Endothelial cell of umbilical vein (primary cell): ENCODE measurements around the gene ZNF124. TPM values are rescaled to one million over a fixed set of nuclear protein-coding genes. Genes with fewer than 3 reads are reported as not detected.

Experiments
- BruUV-seq: library from RNA; stranded (reverse); fragments of 400-500 nt; replicated peaks from 2 replicates; lab custom pipeline; 2021; lab: Mats Ljungman, UMichigan
- CTCF ChIA-PET: fragments of 300-600, 350-600 bp; sonication (Branson Sonifier 250); formaldehyde crosslinking; loops from one replicate; lab custom pipeline; 2021; ENCODE audit warnings: antibody characterized with exemption, inconsistent platforms; lab: Charles Lee
- POLR2A ChIA-PET: fragments of 300-600, 350-600 bp; sonication (Branson Sonifier 250); formaldehyde crosslinking; loops from one replicate; lab custom pipeline; 2021; ENCODE audit warnings: antibody characterized with exemption, inconsistent platforms; lab: Charles Lee
- DNase-seq: peaks from one replicate; pipeline ENCODE4 v3.0.0-alpha.2; 2011; ENCODE audit warnings: low read depth, low spot score
- FAIRE-seq: peaks from 2 replicates; lab custom pipeline; 2011; peaks lifted over from hg19 to GRCh38; lab: Jason Lieb, UNC
- H2AFZ ChIP-seq: 2 replicates; pipeline ENCODE4 v1.6.0; 2012; ENCODE audit warnings: low read depth, low read length, control low read depth, inconsistent platforms
- H3K27ac ChIP-seq: 2 replicates; pipeline ENCODE4 v1.5.1; 2011; ENCODE audit warnings: low read depth, mild to moderate bottlenecking, control low read depth, low read length, moderate library complexity; ENCODE audit not compliant: insufficient read depth
- H3K27me3 ChIP-seq, 2 experiments: 2 replicates each; pipeline versions ENCODE4 v1.6.0 to v1.6.1; 2011; ENCODE audit warnings: low read length in 2 of 2, mixed read lengths in 1 of 2; ENCODE audit not compliant: control insufficient read depth in 2 of 2, insufficient read depth in 2 of 2
- H3K36me3 ChIP-seq, 2 experiments: 2 replicates in 1 of 2; 3 replicates in 1 of 2; pipeline ENCODE4 v1.5.1; 2011; ENCODE audit warnings: low read length in 2 of 2, mild to moderate bottlenecking in 1 of 2, moderate library complexity in 1 of 2; ENCODE audit not compliant: control insufficient read depth in 2 of 2, insufficient read depth in 2 of 2; ENCODE audit errors: extremely low read depth in 1 of 2
- H3K4me1 ChIP-seq: 3 replicates; pipeline ENCODE4 v1.5.1; 2011; ENCODE audit warnings: mild to moderate bottlenecking, low read length; ENCODE audit not compliant: control insufficient read depth, insufficient read depth; ENCODE audit errors: extremely low read depth
- H3K4me2 ChIP-seq: 2 replicates; pipeline ENCODE4 v1.6.1; 2011; ENCODE audit warnings: low read length, control low read depth, mixed read lengths; ENCODE audit not compliant: insufficient read depth
- H3K4me3 ChIP-seq, 3 experiments: fragments of 200-600 bp in 1 of 3; sonication (generic), shearing (Covaris generic) in 1 of 3; replicated peaks in 1 of 3; 2 replicates each; pipeline ENCODE4 v1.5.1; 2011 to 2016; ENCODE audit warnings: control low read depth in 3 of 3, low read length in 3 of 3, mild to moderate bottlenecking in 2 of 3, inconsistent platforms in 1 of 3, low read depth in 1 of 3, moderate library complexity in 1 of 3; ENCODE audit not compliant: insufficient read depth in 1 of 3
- H3K79me2 ChIP-seq: 2 replicates; pipeline ENCODE4 v1.6.0; 2012; ENCODE audit warnings: low read length, inconsistent platforms; ENCODE audit not compliant: control insufficient read depth, insufficient read depth
- H3K9ac ChIP-seq: replicated peaks from 2 replicates; pipeline ENCODE3; 2011; ENCODE audit warnings: low read length, control low read depth; ENCODE audit not compliant: insufficient read depth; ENCODE audit errors: extremely low read depth
- H3K9me1 ChIP-seq: replicated peaks from 3 replicates; pipeline ENCODE4 v1.6.0; 2011; ENCODE audit warnings: mild to moderate bottlenecking, low read length; ENCODE audit not compliant: control insufficient read depth, insufficient read depth; ENCODE audit errors: extremely low read depth
- H3K9me3 ChIP-seq: replicated peaks from 2 replicates; pipeline ENCODE4 v1.5.1; 2012; ENCODE audit warnings: low read length, inconsistent platforms; ENCODE audit not compliant: control insufficient read depth, insufficient read depth
- H4K20me1 ChIP-seq: replicated peaks from 2 replicates; pipeline ENCODE3; 2011; ENCODE audit warnings: mild to moderate bottlenecking, low read length; ENCODE audit not compliant: control insufficient read depth, insufficient read depth; ENCODE audit errors: extremely low read depth
- CTCF ChIP-seq, 2 donors: IDR thresholded peaks; 1 replicate in 1 of 2; 2 replicates in 1 of 2; pipeline ENCODE4 v1.5.1; 2011; ENCODE audit warnings: low read length in 2 of 2, mild to moderate bottlenecking in 2 of 2, moderate library complexity in 2 of 2, control low read depth in 1 of 2, inconsistent platforms in 1 of 2, low read depth in 1 of 2; ENCODE audit not compliant: insufficient read depth in 1 of 2; ENCODE audit errors: extremely low read depth in 1 of 2
- EZH2 ChIP-seq: IDR thresholded peaks from 2 replicates; pipeline ENCODE4 v1.6.1; 2012; ENCODE audit warnings: borderline replicate concordance, low read depth, mild to moderate bottlenecking, moderate library complexity, low read length, inconsistent platforms; ENCODE audit not compliant: severe bottlenecking
- FOS ChIP-seq: IDR thresholded peaks from 2 replicates; pipeline ENCODE4 v1.6.1; 2011; ENCODE audit warnings: mild to moderate bottlenecking, low read length, moderate library complexity, borderline replicate concordance; ENCODE audit not compliant: insufficient read depth
- GATA2 ChIP-seq: IDR thresholded peaks from 2 replicates; pipeline ENCODE4 v1.7.0; 2011; ENCODE audit warnings: low read depth, mild to moderate bottlenecking, moderate library complexity, mixed read lengths, low read length; ENCODE audit not compliant: insufficient read length, insufficient read depth
- JUN ChIP-seq: IDR thresholded peaks from 2 replicates; pipeline ENCODE4 v1.6.1; 2011; ENCODE audit warnings: borderline replicate concordance, low read depth; ENCODE audit not compliant: insufficient read length, insufficient read depth
- MAX ChIP-seq: IDR thresholded peaks from 2 replicates; pipeline ENCODE4 v1.6.1; 2011; ENCODE audit not compliant: insufficient read depth, insufficient read length
- MYC ChIP-seq: IDR thresholded peaks from one replicate; pipeline ENCODE4 v1.6.1; 2011; ENCODE audit warnings: mild to moderate bottlenecking, low read depth, low read length
- POLR2A ChIP-seq: IDR thresholded peaks from 2 replicates; pipeline ENCODE4 v1.6.1; 2012; ENCODE audit warnings: low read depth, mild to moderate bottlenecking, control low read depth, low read length
- POLR2AphosphoS5 ChIP-seq: IDR thresholded peaks from 2 replicates; pipeline ENCODE4 v1.6.1; 2012; ENCODE audit warnings: low read depth, mild to moderate bottlenecking, control low read depth, low read length, moderate library complexity; ENCODE audit not compliant: insufficient read depth
- dilution Hi-C: fragments of 300-500 bp; cut with MboI; formaldehyde crosslinking; loops from one replicate; pipeline ENCODE4 v1.15.0; 2019; ENCODE audit warnings: low sequenced_read_pairs; ENCODE audit not compliant: extremely low pct_ligation_motif_present
- intact Hi-C: fragments of 100-400 bp; cut with micrococcal nuclease; formaldehyde crosslinking; loops from one replicate; pipeline ENCODE4 v1.10.0; 2022
- polyA plus RNA-seq, 4 experiments: library from polyadenylated mRNA; depleted of rRNA in 3 of 4; stranded (reverse) in 3 of 4; unstranded in 1 of 4; fragments of >200 nt; gene quantifications; 2 replicates each; pipeline versions ENCODE4 v1.2.1 to v1.2.3, GENCODE V29; 2011 to 2012; ENCODE audit warnings: missing spikeins in 1 of 4
- total RNA-seq: library from RNA; stranded (reverse); gene quantifications from 2 replicates; pipeline ENCODE4 v1.2.3, GENCODE V29; 2021

ZNF124 gene
- total and polyA plus RNA-seq, 2 donors (not counting 3 experiments of a cell fraction or from before 2014, with no cell fraction given) = 3.5 to 25.6 TPM

GRCh38 chr1:247119600-247120407, 52.0 kb downstream of the ZNF124 start:
- Histone ChIP-seq H3K36me3 (no peaks in the 10 kb centered on the region), H3K27me3 (no peaks in the 10 kb centered on the region), H3K27ac (no peak overlapping the region), H3K9me1 (no peaks in the 10 kb centered on the region), H2AFZ (no peak overlapping the region), H3K4me1 (no peaks in the 10 kb centered on the region), H3K4me2 (no peak overlapping the region), H3K4me3 (no peak overlapping the region), H3K9ac (no peak overlapping the region), H3K9me3 (no peaks in the 10 kb centered on the region), H3K79me2 (no peaks in the 10 kb centered on the region), H4K20me1 (no peaks in the 10 kb centered on the region)
- FAIRE-seq (no peak), DNase-seq (no peak)
- dilution Hi-C loops (no loop called here), intact Hi-C loops (no loop called here)
- no TSS peak for BruUV-seq
- POLR2A ChIA-PET = no interaction called here
- CTCF ChIA-PET = interaction anchor here (1.2 kb wide), 1 partner anchor 254 kb away, joined by 4 read pairs; no protein-coding TSS in a partner anchor
- TF ChIP-seq EZH2 (no peak), MAX (no peak), JUN (no peak), POLR2A (no peak), FOS (no peak), POLR2AphosphoS5 (no peak), CTCF (IDR thresholded peaks at IDR 0.05; ENCODE audit: extremely low read depth in 1 of 2, insufficient read depth in 1 of 2, low read depth in 1 of 2, low read length in 2 of 2) (no peak), MYC (no peak), GATA2 (no peak)
